Stimulated activated CD4-positive, alpha-beta T cell treated with anti-CD3 and anti-CD28 coated beads, TNF-alpha, amount 100 ng/mL, for 48 hours (primary cell): ENCODE measurements around the gene AP2A2.

ENCODE experiments used
- DNase-seq, 3 donors: peaks; one replicate each; pipeline ENCODE4 v3.0.0-alpha.2; 2020; ENCODE audit warnings: low read depth in 3 of 3

Gene AP2A2

DNA sequence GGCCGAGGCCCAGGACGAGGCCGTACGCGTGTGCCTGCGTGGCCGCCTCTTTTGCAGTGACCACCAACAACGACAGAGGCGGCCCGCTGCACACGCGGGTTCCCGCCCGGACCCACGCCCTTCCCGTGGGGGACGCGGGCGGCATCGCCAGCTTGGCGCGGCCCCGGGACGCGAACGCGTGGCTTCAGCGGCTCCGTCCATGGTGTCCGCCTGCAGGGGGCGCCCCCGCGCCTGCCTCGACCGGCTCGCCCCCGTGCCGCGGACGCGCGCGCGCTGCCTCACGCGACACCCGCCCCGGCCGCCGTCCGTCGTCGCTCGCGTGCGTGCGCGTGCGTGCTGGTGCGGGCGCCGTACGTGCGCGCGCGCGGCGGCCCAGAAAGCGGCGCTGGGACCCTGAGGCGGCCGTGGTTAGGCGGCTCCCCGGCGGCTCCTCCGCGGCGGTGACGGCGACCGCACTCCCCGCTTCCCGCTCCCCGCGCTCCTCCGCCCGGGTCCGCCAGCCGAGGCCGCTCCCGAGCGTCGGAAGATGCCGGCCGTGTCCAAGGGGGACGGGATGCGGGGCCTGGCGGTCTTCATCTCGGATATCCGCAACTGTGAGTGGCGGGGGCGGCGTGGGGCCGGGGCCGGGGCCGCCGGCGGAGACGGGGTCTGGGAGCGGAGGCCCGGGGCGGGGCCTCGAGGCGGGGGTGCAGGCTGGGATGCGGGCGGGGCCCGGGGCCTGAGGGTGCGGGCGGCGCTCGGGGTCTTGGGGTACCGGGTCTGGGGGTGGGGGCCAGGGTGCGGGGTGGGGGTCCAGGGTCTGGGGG, at the start of gene AP2A2:
TSS of gene AP2A2 (plus strand) at position 375 of the 806 bp plus-strand sequence. CDS start at position 527, 152 bp downstream.
- DNase-seq = peak; percentile 82 to 94 (median 86)

DNA sequence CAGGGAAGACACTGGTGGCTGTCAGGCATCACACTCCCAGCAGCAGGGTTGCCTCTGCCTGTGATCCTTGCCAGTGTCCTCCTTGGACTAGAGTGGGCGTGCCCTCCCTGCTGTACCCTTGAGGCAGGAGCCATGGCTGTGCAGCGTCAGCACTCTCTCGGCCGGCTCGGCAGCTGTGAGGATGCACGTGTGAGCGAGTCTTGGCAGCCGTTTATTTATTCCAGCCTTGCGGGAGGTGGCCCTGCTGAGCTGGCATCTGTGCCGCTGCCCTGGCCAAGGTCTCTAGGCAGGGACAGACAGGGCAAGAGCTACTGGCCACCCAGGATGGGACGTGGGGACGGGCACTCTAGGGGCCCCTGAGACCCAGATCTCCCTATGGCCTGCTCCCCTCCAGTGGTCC, 49.1 kb upstream of the AP2A2 start:
- DNase-seq = no peak

DNA sequence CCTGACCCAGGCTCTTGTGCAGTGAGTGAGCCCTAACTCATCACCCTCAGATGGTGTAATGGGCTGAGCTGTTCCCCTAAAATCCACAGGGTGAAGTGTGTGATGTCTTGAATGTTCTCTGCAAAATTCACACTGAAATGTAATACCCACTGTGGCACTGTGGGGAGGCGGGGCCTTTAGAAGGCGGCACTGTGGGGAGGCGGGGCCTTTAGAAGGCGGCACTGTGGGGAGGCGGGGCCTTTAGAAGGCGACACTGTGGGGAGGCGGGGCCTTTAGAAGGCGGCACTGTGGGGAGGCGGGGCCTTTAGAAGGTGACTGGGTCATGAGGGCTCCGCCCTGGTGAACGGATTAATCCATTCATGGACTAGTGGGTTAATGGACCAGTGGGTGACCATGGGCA, 48.1 kb upstream of the AP2A2 start:
- peak in 2 of 3 donors; percentile 8 to 35 for DNase-seq

DNA sequence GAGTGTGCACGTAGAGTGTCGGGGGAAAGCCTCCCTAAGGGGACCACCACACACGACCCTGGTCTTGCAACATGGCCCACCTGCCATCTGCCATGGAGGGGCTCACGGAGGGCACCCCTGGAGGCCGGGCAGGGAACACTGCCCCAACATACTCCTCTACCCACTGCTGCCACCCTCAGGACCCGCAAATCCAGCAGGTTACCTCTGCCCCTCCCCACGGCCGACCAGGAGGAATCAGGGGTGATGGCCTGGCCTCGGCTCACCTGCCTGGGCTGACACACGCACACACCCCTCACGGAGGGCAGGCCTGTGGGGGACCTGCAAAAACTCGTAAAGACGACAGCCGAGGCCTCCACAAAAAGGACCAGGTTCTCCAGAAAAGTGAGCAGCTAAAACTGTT, 45.2 kb upstream of the AP2A2 start:
- DNase-seq = no peak

DNA sequence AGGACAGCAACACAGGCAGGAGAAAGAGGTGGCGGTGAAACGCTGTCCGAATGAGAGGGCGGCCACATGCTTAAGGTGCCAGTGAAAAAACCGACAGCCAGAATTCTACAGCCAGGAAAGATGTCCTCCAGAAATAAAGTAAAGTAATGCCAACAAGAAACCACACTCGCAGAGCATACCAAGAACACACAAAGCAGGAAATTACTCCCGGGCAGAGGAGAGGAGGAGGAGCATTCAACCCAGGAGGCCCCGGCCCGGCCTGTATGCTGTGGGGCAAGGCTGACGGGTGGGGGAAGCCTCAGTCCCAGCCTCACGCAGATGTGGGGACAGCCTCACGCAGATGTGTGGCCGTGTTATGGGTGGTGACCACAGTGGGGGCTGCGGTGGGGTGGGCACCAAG, 43.1 kb upstream of the AP2A2 start:
- DNase-seq = no peak

DNA sequence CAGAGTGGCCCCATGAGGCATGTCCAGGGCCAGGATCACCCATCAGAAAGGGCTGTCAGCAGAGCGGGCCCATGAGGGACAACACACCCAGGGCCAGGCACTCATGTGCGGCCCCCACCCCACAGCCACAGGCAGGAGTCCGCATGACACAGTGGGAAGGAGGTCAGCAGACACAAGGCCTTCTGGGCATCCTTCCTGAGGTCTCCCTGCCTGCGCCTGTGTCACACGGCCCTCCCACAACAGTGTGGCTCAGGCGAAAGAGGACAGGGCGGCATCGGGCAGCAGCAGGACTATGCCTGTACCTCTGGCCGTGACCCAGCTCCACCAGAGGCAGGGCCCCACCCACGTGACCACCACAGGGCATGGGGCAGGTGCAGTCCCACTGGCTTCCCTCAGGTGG, 42.1 kb upstream of the AP2A2 start:
- DNase-seq = no peak

DNA sequence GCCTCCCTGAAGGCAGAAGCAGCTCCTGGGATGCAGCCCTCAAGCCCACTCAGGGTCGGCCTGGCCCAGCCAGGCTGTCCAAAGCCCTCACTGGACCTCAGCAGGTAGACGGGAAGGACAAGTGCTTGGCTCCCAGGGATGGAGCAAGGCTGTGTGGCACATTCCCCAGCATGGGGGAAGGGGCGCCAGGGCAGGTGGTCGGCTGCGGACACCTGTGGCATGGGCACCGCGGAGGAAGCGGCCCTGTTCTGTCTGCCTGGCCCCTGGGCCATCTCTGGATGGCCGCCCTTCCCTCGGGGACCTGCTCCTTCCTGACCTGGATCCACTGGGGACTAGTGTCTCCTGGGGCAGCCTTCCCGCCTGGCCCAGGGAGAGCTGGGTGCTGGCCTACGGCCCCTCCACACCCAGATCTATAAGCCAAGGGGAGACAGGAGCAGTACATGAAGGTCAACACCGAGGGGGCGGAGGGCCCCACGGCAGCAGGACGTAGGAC, 41.0 kb upstream of the AP2A2 start:
- no peak for DNase-seq

DNA sequence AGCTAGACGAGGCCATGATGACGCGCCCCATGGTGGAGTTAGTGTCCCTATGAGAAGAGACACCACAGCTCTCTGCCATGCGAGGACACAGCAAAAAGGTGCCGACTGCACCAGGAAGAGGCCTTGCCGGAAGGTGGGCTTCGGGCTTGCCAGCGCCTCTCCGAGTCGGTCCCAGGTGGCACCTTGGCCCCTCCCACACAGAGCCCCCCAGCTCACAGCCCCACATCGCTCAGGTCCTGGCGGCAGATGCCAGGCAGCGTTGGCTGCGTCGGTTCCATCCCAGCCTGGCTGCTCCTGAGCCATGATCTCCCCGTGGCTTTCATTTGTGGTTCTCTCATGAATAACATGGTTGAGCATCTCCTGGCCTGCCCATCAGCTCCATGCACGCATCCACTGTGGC, 39.1 kb upstream of the AP2A2 start:
- no peak for DNase-seq

DNA sequence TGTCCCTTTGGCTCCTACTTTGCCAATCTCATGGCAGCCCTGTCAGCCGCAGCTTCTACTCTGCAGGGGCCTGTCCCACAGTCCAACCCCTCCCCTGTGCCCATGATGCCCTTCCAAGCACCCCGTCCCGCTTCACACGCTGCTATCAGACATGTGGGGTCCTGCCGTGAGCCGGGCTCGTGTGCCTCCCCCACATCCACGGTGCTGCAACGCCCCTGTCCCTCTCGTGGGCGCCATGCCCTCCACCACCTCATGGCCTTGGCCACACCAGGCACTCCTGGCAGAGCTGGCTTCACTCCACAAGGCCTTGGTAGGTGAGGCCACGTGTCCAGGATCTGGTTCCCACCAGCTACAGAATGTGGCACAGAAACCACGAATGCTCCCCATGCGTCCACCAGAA, 38.1 kb upstream of the AP2A2 start:
- no peak for DNase-seq

DNA sequence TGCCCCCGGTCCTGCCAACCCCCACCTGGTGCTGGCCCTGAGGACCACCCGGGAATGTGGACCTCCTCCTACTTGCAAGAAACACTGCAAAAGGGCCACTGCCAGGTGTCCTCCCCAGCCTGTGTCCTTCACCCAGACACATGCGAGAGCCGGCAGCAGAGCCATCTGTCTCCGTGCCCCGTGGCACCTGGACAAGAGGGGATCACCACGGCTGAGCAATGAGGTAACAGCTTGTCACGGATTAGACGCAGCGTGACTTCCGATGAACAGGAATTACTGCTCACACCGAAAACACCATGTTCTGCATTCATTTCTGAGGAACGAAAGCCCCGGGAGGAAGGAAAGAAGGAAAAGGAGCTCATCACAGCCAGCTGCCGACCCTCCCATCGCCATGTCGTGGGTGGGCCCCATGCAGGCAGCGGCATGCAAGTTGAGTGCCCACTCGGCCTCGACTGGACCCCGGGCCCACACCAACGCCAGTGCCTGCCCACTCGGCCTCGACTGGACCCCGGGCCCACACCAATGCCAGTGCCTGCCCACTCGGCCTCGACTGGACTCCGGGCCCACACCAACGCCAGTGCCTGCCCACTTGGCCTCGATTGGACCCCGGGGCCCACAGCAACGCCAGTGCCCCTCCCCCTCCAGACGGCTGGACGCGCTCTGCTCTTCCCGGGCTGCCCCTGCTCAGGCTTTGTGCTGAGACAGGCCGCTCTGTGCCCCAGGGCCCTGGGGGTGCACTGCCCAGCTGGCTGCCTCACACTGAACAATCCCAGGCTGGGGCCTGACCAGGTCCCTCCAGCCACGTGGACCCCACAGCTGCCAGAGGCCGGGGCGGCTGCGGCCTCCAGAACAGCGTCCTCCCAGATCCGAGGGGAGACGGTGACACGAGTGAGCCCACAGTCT, 37.1 kb upstream of the AP2A2 start:
- no peak for DNase-seq

DNA sequence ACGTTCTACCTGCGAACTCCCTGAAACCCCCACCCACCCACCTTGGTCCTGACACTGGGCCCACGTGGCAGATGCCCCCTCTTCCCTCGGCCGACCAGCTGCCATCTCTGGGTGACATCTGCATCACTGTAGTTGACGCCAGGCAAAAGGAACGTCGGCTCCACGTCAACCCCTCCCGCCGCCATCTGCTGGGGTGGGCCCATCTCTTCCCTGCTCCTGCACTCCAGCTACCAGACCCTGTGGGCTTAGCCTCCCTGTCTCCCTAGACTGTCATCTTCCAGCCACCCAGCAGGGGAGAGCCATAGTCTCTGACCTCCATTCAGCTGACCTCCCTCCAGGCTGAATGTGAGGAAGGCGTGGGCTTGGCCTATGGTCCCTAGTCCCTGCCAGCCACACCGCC, 36.4 kb upstream of the AP2A2 start:
- no peak for DNase-seq

DNA sequence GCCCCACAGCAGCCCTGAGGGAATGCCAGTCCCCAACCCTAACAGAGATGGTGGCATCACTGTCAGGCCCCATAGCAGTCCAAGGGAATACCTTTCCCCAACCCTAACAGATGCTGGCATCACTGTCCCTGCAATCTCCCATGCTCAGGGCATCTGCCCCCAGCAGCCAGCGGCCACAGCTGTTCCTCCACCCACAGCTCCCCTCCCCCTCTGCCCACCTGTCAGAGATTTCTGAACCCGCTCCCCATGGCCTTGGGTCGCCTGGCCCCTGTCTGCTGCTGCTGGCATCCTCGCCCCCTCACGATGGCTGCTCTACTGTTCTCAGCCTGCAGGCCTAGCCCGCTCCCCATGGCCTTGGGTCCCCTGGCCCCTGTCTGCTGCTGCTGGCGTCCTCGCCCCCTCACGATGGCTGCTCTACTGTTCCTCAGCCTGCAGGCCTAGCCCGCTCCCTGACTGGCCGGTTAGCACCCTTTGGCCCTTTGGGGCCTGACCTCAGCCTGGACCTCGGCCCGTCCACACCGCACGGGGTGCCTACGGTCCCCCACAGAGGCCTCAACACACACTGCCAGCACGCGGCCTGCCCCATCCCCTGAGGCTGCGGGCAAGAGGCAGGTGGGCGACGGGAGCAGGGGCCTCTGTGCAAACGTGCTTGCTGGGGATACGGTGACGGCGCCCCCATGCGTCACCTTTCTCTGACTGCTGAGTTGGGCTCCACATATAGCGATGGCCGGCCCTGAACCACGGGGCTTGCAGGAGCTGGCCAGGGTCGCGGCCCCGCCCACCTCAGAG, 35.8 kb upstream of the AP2A2 start:
- DNase-seq = no peak

DNA sequence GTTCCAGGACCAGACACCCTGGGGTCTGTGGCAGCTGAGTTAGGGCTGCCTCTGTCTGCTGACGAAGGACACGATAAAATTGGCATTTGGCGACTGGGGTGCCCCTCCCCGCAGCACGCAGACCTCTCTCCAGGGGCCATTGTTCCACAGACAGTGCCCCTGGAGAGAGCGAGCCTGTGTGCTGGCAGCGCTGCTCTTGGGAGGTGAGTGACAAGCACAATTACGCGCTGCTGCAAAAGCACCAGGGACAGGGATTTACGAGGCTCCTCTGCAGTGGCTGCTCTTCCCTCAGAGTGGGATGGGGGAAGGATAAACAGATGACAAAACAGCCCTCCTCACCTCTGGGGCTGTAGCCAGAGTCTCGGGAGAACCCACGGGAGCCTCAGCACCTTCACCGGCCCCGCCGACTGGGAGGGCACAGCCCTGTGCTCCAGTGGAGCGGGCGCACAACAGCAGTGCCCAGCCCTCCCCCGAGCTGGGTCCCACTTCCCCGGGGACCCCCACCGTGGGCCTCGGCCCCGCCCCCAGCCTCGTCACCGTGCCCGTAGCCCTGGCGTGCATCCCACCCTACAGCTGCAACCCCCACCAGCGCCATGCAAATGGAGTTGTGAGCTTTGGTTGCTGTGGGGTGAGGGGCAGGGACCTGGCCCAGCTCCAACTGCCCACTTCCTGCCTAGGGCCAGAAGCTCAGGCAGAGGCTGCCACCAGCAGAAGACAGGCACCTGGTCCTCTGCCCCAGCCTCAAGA, 34.7 kb upstream of the AP2A2 start:
- DNase-seq = no peak

DNA sequence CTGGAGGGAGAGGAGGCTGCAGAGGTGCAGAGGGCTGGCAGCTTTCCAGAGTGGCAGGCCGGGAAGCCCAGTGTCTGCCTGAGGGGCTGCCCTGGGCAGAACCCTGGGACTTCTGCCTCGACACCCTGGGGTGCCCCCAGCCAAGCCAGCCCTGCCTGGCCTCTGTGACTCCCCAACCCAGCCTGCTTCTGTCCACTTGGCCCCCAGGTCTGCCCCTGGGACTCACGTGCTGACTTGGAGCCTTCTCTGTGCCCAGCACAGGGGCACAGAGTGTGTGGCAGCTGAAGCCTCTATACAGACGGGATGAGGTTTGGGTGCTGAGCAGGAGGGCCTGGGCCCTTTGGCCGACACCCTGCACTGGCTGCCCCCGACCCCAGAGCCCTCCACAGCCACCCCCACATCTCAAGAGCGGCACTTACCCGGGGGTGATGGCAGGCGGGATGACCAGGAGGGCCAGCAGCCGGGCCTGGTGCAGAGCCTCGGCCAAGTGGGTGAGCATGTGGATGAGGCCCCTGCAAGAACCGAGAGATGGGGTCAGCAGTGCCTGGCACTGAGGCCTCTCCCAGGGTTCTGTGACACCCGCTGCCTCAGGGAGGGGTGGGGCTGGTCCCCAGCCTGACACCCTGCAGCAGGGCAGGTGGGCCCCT, 32.5 kb upstream of the AP2A2 start:
- no peak for DNase-seq

DNA sequence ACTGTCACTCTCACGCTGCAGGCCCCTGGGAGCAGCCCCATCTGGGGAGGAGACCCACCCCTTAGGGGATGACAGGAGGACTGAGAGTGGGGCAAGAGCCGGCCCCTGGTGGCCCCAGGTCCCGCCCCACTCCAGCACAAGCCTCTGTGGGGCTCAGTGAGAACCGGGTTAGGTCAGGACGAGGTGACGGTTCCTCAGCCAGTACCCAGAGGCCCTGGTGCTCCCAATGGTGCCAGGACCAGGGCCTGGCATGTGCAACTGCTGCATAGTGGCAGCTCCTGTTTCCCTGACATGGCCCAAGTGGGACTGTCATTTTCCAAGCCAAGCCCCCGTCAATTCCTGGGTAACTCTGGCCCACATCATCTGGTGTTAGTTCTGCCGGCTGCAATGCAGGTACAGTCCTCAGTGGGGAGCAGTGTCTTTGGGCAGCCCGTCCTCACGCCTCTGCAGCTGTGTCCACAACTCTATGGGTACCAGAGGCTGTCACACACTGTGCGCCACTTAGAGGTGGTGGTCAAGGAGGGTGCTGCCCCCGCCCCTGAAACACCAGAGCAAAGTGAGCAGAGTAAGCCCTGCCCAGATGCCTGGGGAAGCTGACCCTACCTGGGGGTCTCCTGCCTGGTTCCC, 31.0 kb upstream of the AP2A2 start:
- DNase-seq = no peak

DNA sequence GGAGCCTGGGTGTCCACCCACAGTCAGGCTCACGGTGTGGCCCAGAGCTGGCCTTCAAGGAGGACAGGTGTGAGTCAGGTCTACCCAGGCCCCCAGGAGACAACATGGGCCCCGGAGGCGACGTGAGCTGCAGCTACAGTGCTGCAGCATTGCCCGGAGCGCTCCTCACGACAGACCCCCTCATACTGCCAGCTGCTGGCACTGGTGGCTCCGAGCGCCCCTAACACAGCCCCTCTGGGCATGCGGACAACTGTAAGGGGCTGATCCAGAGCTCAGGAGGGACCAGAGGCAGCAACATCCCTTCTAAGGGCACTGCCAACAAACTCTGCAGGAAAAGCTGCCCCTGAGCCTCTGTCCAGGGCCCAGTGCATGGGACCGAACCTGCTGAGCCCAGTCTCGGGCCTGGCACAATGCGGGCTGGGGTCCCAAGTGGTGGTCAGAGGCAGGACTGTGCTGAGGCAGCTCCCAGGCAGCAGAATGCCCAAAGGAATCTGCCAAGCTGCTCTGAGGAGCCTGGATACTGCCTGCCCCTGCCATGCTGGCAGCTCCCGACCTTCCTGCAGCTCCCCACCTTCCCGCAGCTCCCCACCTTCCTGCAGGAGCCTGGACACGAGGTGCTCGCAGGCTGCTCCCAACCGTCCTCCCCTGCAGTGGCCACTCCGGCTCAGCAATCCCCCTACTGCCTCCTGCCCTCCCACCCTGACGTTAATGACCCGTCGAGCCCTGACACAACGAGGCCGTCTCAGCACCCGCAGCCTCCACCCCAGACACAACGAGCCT, 30.1 kb upstream of the AP2A2 start:
- DNase-seq = no peak

DNA sequence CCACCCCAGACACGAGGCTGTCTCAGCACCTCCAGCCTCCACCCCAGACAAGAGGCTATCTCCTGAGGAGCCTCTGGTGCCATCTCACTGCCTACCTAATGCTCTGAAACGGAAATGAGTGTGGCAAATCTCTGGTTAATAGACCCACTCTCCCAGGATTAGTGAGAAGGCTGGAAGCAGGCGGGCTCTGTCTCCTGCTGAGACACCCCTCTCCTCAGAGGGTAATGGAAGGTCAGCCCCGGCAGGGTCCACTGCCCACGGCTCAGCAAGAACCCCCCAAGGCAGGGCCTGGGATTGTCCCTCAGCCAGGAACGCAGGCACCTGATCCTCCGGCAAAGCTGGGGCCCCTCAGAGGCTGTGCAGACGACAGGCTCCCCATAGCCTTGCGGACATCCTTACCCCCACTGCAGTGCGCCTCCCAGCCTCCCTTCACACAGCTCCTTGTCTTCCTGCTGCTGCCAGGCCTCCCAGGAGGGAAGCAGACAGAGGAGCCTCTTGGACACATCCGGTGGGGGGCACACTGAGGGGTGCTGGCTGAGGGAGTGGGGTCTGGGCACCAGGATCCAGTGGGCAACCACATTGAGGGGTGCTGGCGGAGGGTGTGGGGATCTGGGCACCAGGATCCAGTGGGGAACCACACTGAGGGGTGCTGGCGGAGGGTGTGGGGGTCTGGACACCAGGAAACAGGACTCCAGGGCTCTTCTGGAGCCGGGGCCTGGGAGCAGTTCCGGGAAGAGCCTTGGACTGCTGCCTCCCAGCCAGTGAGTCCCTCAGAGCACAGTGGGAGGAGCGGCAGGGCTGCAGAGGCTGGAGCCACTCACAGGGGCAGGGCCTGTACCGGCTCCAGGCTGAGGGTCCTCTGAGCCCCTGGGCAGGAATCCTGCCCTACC, 28.2 kb upstream of the AP2A2 start:
- no peak for DNase-seq

DNA sequence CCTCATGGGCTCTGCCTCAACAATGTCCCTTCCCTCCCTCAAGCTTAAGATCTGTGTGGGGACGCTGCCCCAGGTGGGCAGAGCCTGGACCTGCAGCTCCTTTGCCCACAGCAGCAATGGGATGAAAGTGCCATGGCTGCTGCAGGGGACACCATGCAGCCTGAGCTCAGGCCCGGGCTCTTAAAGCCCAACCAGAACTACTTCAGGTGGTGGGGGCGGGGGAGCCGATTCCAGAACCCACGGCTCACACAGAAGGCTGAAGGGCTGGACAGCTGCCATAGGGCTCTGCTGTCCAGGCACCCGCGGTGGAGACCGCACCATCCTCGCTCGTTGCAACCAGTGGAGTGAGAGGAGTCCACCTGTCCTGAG, 27.5 kb upstream of the AP2A2 start:
- no peak for DNase-seq
